GM12872 (cell line): ENCODE results near the gene ZNF536.

Experiments
- TF ChIP-seq, protein P1 (sequence below): IDR thresholded peaks from 3 replicates; pipeline ENCODE4 v1.5.1; 2011; ENCODE audit warnings: low read depth, mild to moderate bottlenecking, low read length, moderate library complexity; ENCODE audit not compliant: insufficient read depth

The ZNF536 gene

DNA sequence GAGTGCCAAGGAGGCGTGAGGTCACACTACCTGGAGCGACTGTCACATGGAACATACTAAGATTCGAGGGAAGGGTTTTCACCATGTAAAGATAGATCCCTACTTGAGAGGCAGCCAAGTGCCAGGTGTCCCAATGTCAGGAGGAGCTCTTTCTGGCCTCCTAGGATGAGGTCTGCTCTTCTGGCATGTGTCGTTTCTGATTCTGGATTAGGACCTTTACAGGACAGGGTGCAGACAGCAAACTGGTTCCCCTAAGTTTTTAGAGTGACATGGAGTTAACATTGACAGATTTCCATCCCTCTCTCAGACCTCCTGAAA, 75.3 kb downstream of the ZNF536 start:
- TF ChIP-seq, protein P1, sequence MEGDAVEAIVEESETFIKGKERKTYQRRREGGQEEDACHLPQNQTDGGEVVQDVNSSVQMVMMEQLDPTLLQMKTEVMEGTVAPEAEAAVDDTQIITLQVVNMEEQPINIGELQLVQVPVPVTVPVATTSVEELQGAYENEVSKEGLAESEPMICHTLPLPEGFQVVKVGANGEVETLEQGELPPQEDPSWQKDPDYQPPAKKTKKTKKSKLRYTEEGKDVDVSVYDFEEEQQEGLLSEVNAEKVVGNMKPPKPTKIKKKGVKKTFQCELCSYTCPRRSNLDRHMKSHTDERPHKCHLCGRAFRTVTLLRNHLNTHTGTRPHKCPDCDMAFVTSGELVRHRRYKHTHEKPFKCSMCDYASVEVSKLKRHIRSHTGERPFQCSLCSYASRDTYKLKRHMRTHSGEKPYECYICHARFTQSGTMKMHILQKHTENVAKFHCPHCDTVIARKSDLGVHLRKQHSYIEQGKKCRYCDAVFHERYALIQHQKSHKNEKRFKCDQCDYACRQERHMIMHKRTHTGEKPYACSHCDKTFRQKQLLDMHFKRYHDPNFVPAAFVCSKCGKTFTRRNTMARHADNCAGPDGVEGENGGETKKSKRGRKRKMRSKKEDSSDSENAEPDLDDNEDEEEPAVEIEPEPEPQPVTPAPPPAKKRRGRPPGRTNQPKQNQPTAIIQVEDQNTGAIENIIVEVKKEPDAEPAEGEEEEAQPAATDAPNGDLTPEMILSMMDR, result no peak

DNA sequence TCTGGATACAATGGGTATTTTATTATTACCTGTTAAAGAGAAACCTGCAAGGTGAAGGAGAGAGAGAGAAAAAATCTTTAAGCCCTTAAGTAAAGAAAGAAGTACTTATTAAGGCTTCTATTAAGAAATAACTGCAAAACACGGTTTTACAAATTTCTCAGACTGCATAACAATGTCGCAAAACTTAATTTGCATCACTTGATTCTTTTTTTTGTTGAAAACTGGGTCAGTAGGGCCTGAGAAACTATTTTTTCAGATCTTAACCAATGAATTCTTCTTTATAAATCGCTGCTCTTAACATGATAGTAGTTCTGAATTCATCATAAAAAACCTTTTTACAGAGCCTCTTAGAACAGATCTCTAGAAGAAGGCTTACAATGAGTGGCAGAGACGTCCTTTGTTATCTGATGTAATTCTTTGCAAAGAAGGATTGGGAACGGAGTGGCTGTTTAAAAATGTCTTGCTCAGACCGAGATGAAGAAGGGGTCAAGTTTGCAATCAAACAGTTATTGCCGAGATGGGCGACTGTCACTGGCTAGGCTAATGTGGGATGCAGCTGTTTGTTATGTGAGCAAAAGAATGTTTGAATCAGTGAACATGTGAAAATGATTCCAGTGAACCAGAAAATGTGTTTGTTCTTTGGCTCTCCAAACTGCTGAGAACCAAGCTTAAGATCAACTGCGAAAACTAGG, 76.3 kb downstream of the ZNF536 start:
- TF ChIP-seq, protein P1, result no peak

DNA sequence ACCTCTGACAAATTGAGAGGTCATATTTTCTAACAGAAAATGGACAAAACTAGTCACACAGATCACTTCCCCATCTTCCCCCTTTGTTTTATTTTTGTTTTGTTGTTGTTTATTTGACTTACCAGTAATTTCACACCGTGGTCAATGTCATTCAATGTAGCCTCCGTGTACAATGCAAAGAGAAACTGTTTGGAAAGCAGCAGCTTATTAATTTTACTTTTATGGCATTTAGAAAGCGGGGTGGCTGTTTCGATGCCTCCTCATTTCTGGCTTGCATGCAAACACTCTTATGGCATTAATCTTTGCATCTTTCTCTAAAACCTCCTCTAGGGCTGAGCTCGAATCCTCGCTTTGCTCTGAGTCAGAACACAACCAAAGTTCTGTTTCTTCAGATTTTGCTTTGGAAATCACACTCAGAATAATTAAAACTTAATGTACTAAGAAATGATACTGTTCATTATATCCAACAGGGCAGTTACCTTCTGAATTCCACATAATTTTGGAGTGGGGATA, 77.0 kb downstream of the ZNF536 start:
- TF ChIP-seq, protein P1, result no peak

DNA sequence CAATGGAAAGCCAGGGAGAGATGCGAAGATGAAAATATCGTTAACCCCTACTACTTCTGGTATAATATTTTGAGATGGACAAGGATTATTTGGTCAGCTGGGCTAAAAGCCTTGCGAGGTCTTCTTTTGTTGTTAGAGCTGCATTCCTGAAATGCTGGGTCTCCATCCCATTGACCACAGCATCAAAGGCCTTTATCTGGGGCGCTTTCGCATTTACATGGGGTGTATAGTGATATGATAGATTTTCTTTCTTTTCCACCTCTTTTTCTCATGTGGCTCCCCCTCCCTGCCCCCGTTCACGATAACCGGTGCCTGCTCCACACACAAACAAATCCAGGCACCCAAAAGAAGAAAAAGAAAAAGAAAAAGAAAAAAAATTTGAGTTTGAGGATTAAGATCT, 77.5 kb downstream of the ZNF536 start:
- TF ChIP-seq, protein P1, result no peak

DNA sequence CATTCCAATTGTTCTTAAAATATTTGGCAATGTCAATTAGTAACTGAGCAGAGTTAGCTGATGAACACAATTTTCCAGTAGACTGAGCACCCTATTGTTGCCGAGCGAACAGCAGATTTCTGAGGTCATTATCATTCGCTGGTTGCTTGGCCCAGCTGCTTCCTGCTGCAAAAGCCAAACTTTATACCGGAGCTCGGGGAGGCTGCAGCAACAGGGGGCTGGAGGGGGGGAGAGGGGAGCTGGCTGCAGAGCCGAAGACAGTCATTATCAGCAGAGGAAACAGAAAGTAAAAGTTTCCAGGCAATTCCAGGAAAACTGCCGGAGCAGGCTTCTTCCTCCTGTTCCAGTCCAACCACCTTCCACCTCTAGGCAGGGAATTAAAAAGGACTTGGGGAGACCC, 77.9 kb downstream of the ZNF536 start:
- TF ChIP-seq, protein P1, result no peak

DNA sequence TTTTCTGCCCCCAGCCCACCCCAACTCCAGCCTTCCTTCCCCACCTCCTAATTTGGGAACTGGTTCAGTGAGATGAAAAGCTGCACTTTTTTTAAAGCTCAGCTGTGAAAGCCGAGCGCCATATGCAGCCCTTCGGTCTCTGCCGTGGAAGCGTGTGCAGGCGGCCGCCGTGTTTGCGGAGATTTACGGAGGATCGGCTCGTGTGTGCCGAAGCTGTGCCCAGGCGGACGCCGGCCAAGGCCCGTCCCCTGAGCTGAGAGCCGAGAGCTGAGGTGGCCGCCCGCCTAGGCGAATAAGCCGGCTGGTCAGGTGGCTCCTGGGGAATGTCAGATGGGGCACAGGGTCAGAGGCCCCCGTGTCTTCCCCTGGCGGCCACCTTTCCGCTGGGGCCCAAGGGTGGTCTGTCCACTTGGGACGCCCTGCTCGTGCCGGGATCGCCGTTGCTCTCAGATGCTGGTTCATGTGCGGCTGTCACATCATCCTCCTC, 78.7 kb downstream of the ZNF536 start:
- TF ChIP-seq, protein P1, result no peak

DNA sequence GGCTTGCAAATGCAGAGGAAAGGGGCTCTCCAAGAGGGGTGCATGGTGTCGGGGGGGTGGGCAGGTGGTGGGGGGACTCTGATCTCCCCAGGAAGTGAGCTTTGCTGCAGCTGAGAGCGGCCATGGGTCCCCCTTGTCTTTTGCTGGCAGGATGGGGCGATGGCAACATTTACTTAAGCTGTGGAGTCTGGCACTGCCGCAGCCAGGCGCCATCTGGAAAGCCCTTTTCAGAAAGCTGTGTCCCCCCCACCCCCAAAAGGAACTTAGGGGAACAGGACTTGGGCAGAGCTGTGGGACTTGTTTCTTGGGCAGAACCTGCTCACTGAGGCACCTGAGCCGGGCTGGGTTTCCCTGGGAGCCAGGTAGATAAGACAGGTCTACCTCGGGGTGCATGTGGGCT, 80.7 kb downstream of the ZNF536 start:
- TF ChIP-seq, protein P1, result no peak
